Activated naive CD8-positive, alpha-beta T cell (primary cell): ENCODE results near the gene IRX5.
A peak's percentile ranks its signal among the peaks of the same experiment; 100 is the strongest.

ENCODE experiments used
- H3K27ac Mint-ChIP-seq: one replicate; pipeline ENCODE4 v1.8.0; 2021; ENCODE audit warnings: mixed read lengths
- H3K27me3 Mint-ChIP-seq: one replicate; pipeline ENCODE4 v1.8.0; 2021; ENCODE audit warnings: mixed read lengths
- H3K36me3 Mint-ChIP-seq: one replicate; pipeline ENCODE4 v1.8.0; 2021; ENCODE audit warnings: mixed read lengths
- H3K4me1 Mint-ChIP-seq: one replicate; pipeline ENCODE4 v1.8.0; 2021; ENCODE audit warnings: low read depth, mixed read lengths
- H3K4me3 Mint-ChIP-seq: one replicate; pipeline ENCODE4 v1.8.0; 2021; ENCODE audit warnings: mild to moderate bottlenecking, mixed read lengths
- H3K9me3 Mint-ChIP-seq: one replicate; pipeline ENCODE4 v1.8.0; 2021; ENCODE audit warnings: low read depth, mixed read lengths

The IRX5 gene

GRCh38 chr16:54926166-54926838 is 4.4 kb upstream of the IRX5 start:
- Mint-ChIP-seq H3K27ac (no peak overlapping the region), H3K9me3 (peaks cover 10% of the 10 kb centered on the region), H3K27me3 (peaks cover 36% of the 10 kb centered on the region)

GRCh38 chr16:54927125-54928015 is 3.3 kb upstream of the IRX5 start:
- peaks cover 10% of the 10 kb centered on the region for H3K9me3 Mint-ChIP-seq

More at GRCh38 chr16:54926166-54926838, 4.4 kb upstream of the IRX5 start:
- Mint-ChIP-seq H3K36me3 (peaks cover 9% of the 10 kb centered on the region), H3K4me3 (no peak overlapping the region), H3K4me1 (peaks cover 25% of the 10 kb centered on the region)

GRCh38 chr16:54928016-54928356 is 2.7 kb upstream of the IRX5 start:
- H3K27ac Mint-ChIP-seq = peak overlapping the region; percentile 68
- peaks cover 9% of the 10 kb centered on the region for H3K36me3 Mint-ChIP-seq
- H3K9me3 Mint-ChIP-seq = peaks cover 10% of the 10 kb centered on the region
- H3K27me3 Mint-ChIP-seq = peaks cover 40% of the 10 kb centered on the region
- peak overlapping the region; percentile 91 for H3K4me3 Mint-ChIP-seq
- peaks cover 35% of the 10 kb centered on the region for H3K4me1 Mint-ChIP-seq

More at GRCh38 chr16:54927125-54928015, 3.3 kb upstream of the IRX5 start:
- H3K27ac Mint-ChIP-seq = peak overlapping the region; percentile 68
- H3K4me1 Mint-ChIP-seq = peaks cover 31% of the 10 kb centered on the region
- peak overlapping the region; percentile 91 for H3K4me3 Mint-ChIP-seq
- H3K36me3 Mint-ChIP-seq = peaks cover 9% of the 10 kb centered on the region
- peaks cover 37% of the 10 kb centered on the region for H3K27me3 Mint-ChIP-seq

- Mint-ChIP-seq H3K27ac (no peak overlapping the region), H3K4me1 (peaks cover 35% of the 10 kb centered on the region), H3K9me3 (peaks cover 10% of the 10 kb centered on the region), H3K4me3 (peak overlapping the region; percentile 91), H3K36me3 (peaks cover 9% of the 10 kb centered on the region), H3K27me3 (peaks cover 41% of the 10 kb centered on the region)
Measured at GRCh38 chr16:54928411-54929089, 2.1 kb upstream of the IRX5 start.

GRCh38 chr16:54929090-54930004 is 1.3 kb upstream of the IRX5 start:
- Mint-ChIP-seq H3K4me3 (peak overlapping the region; percentile 96), H3K36me3 (peaks cover 9% of the 10 kb centered on the region), H3K27ac (peak overlapping the region; percentile 34), H3K4me1 (peaks cover 38% of the 10 kb centered on the region), H3K27me3 (peaks cover 44% of the 10 kb centered on the region), H3K9me3 (peaks cover 10% of the 10 kb centered on the region)

DNA sequence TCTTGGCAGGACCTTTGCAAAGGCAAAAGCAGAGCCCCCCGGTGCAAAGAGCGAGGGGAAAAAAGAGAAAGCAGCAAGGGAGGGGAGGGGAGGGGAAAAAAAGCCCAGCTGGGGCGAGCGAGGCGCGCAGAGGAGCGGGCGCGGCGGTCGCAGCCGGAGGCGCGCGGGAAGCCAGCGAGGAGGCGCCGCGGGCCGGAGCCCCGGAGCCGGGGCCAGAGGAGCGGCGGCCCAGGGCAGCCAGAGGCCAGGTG is 129 bp downstream of the IRX5 start:
- H3K27me3 Mint-ChIP-seq = peaks cover 52% of the 10 kb centered on the region
- peaks cover 40% of the 10 kb centered on the region for H3K4me1 Mint-ChIP-seq
- no peak overlapping the region for H3K27ac Mint-ChIP-seq
- peaks cover 10% of the 10 kb centered on the region for H3K9me3 Mint-ChIP-seq
- peaks cover 9% of the 10 kb centered on the region for H3K36me3 Mint-ChIP-seq
- peak overlapping the region; percentile 96 for H3K4me3 Mint-ChIP-seq

DNA sequence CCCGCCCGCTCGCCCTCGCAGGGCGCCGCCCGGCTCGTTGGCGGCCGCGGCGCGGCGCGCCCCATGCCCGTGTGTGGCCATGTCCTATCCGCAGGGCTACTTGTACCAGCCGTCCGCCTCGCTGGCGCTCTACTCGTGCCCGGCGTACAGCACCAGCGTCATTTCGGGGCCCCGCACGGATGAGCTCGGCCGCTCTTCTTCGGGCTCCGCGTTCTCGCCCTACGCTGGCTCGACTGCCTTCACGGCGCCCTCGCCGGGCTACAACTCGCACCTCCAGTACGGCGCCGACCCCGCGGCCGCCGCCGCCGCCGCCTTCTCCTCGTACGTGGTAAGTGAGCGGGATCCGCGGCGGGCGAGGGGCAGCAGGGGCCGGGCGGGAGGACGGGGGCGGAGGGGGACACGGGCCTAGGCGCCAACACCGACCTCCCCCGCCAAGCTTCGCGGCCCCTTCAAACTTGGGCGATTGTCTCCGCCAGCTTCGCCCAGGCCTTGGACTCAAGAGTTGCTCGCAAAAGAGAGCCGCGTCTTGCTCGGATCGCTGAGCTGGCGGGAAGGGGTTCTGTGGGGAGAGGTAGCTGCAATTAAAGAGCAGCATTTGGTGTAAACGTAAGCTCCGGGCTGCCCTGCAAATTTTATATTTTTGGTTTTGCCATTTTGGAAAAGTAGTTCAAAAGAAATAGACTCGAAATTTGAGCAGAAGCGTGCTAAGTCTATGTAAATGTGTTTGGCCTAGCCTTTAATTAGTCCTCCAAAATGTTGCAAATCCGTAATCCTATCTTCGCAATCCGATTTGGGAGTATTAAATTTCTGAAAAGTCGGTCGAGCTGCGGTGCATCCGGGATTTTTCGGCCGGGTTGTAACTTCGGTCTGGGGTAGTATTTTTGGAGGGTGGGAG is 702 bp downstream of the IRX5 start:
- H3K27ac Mint-ChIP-seq = no peak overlapping the region
- peaks cover 41% of the 10 kb centered on the region for H3K4me1 Mint-ChIP-seq
- H3K27me3 Mint-ChIP-seq = peaks cover 49% of the 10 kb centered on the region
- peaks cover 10% of the 10 kb centered on the region for H3K9me3 Mint-ChIP-seq
- H3K4me3 Mint-ChIP-seq = peak overlapping the region; percentile 59
- H3K36me3 Mint-ChIP-seq = peaks cover 9% of the 10 kb centered on the region

DNA sequence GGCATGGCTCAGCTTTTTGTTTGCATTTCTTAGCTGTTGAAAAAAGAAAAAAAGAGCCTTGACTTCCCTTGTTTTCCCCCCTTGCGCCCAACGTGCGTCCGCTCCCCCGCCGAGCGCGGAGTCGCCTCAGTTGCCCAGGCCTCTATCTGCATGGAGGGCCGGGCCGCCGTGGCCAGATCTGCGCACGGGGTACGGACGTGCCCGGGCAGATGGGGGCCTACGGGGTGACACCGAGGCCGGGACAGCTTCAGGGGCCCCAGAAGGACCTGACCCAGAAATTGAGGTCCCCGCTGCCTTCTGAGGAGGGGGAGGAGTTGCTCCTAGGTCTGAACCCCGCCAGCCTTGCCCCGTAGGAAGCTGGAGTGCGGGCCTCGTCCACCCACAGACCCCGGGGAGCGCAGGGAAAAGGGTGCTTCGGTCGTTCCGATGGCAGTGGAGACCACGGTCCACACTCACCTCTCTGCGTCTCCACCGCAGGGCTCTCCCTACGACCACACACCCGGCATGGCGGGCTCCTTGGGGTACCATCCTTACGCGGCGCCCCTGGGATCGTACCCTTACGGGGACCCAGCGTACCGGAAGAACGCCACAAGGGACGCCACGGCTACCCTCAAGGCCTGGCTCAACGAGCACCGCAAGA is 1.5 kb downstream of the IRX5 start:
- no peak overlapping the region for H3K27ac Mint-ChIP-seq
- peaks cover 44% of the 10 kb centered on the region for H3K4me1 Mint-ChIP-seq
- peak overlapping the region; percentile 59 for H3K4me3 Mint-ChIP-seq
- H3K27me3 Mint-ChIP-seq = peaks cover 46% of the 10 kb centered on the region
- H3K9me3 Mint-ChIP-seq = peaks cover 6% of the 10 kb centered on the region
- H3K36me3 Mint-ChIP-seq = peaks cover 7% of the 10 kb centered on the region

- Mint-ChIP-seq H3K27me3 (peaks cover 42% of the 10 kb centered on the region), H3K4me3 (peak overlapping the region; percentile 38)
Measured at GRCh38 chr16:54932737-54933254, 2.1 kb downstream of the IRX5 start.

DNA sequence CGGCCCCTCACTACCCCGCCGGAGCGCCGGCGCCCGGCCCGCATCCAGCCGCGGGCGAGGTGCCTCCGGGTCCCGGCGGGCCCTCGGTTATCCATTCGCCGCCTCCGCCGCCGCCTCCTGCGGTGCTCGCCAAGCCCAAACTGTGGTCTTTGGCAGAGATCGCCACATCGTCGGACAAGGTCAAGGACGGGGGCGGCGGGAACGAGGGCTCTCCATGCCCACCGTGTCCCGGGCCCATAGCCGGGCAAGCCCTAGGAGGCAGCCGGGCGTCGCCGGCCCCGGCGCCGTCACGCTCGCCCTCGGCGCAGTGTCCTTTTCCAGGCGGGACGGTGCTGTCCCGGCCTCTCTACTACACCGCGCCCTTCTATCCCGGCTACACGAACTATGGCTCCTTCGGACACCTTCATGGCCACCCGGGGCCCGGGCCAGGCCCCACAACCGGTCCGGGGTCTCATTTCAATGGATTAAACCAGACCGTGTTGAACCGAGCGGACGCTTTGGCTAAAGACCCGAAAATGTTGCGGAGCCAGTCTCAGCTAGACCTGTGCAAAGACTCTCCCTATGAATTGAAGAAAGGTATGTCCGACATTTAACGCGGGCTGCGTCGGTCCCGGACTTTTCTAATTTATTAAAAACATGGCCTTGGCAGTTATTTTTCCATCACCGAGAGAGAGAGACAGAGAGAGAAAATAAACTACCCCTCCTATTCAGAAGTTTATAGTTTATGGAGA is 2.8 kb downstream of the IRX5 start:
- H3K27ac Mint-ChIP-seq = no peak overlapping the region
- peak overlapping the region; percentile 30 for H3K4me3 Mint-ChIP-seq
- peaks cover 41% of the 10 kb centered on the region for H3K4me1 Mint-ChIP-seq
- no peaks in the 10 kb centered on the region for H3K36me3 Mint-ChIP-seq
- H3K9me3 Mint-ChIP-seq = no peaks in the 10 kb centered on the region
- peaks cover 42% of the 10 kb centered on the region for H3K27me3 Mint-ChIP-seq

More at GRCh38 chr16:54932737-54933254, 2.1 kb downstream of the IRX5 start:
- peaks cover under 1% of the 10 kb centered on the region for H3K36me3 Mint-ChIP-seq
- H3K27ac Mint-ChIP-seq = no peak overlapping the region
- H3K9me3 Mint-ChIP-seq = no peaks in the 10 kb centered on the region
- peaks cover 42% of the 10 kb centered on the region for H3K4me1 Mint-ChIP-seq

- H3K4me3 Mint-ChIP-seq = no peak overlapping the region
- peaks cover 36% of the 10 kb centered on the region for H3K4me1 Mint-ChIP-seq
- no peaks in the 10 kb centered on the region for H3K9me3 Mint-ChIP-seq
- peaks cover 46% of the 10 kb centered on the region for H3K27me3 Mint-ChIP-seq
- H3K36me3 Mint-ChIP-seq = no peaks in the 10 kb centered on the region
- no peak overlapping the region for H3K27ac Mint-ChIP-seq
Measured at GRCh38 chr16:54934481-54935265, 4.0 kb downstream of the IRX5 start.
